IMR-90 (cell line): ENCODE results near the gene NUP210L. TPM values are rescaled to one million over a fixed set of nuclear protein-coding genes. Genes with fewer than 3 reads are reported as not detected.

Experiments used
- ATAC-seq: fragments of 200-7000 bp; cut with Tn5 transposase; 2 replicates; pipeline ENCODE4 v1.9.1; 2020; ENCODE audit warnings: low read depth, mild to moderate bottlenecking, moderate library complexity
- BruUV-seq: library from RNA; stranded (reverse); fragments of 400-500 nt; replicated peaks from 2 replicates; lab custom pipeline; 2021; lab: Mats Ljungman, UMichigan
- CTCF ChIA-PET: fragments of 300-600 bp; formaldehyde crosslinking; extraction: SDS; loops from one replicate; lab custom pipeline; 2021; ENCODE audit warnings: antibody characterized with exemption; lab: Yijun Ruan, JAX
- POLR2A ChIA-PET: fragments of 300-600 bp; sonication (Branson Sonifier 250); formaldehyde crosslinking; loops from one replicate; lab custom pipeline; 2022; ENCODE audit warnings: antibody characterized with exemption; ENCODE audit not compliant: unreplicated experiment; lab: Charles Lee
- DNase-seq: peaks from one replicate; pipeline ENCODE4 v3.0.0; 2013
- H2AFZ ChIP-seq: replicated peaks from 2 replicates; pipeline ENCODE3; 2013; ENCODE audit warnings: low read length, mild to moderate bottlenecking; ENCODE audit not compliant: poor library complexity
- H2AK5ac ChIP-seq: 2 replicates; pipeline ENCODE4 v1.6.1; 2013; ENCODE audit warnings: low read depth, low read length, inconsistent platforms
- H2AK9ac ChIP-seq: replicated peaks from 2 replicates; pipeline ENCODE3; 2013; ENCODE audit warnings: mild to moderate bottlenecking, low read depth, low read length, moderate library complexity; ENCODE audit not compliant: poor library complexity
- H2BK120ac ChIP-seq: 2 replicates; pipeline ENCODE4 v1.6.1; 2013; ENCODE audit warnings: low read depth, low read length, inconsistent platforms
- H2BK15ac ChIP-seq: 3 replicates; pipeline ENCODE4 v1.6.1; 2013; ENCODE audit warnings: low read depth, low read length, inconsistent platforms
- H2BK20ac ChIP-seq: 2 replicates; pipeline ENCODE4 v1.6.1; 2013; ENCODE audit warnings: low read depth, mild to moderate bottlenecking, inconsistent platforms, low read length, moderate library complexity
- H2BK5ac ChIP-seq: 2 replicates; pipeline ENCODE4 v1.6.1; 2013; ENCODE audit warnings: mild to moderate bottlenecking, low read depth, low read length, inconsistent platforms; ENCODE audit not compliant: poor library complexity, severe bottlenecking
- H3K14ac ChIP-seq: replicated peaks from 2 replicates; pipeline ENCODE4 v1.6.1; 2013; ENCODE audit warnings: low read depth, low read length, inconsistent platforms
- H3K18ac ChIP-seq: 2 replicates; pipeline ENCODE4 v1.6.1; 2013; ENCODE audit warnings: low read depth, low read length, control low read depth
- H3K23ac ChIP-seq: 2 replicates; pipeline ENCODE4 v1.6.1; 2013; ENCODE audit warnings: low read depth, low read length, inconsistent platforms
- H3K27ac ChIP-seq: 2 replicates; pipeline ENCODE4 v1.5.1; 2013; ENCODE audit warnings: mild to moderate bottlenecking, control low read depth, low read length; ENCODE audit not compliant: insufficient read depth
- H3K27me3 ChIP-seq: 2 replicates; pipeline ENCODE4 v1.6.1; 2013; ENCODE audit warnings: low read length; ENCODE audit not compliant: control insufficient read depth, insufficient read depth
- H3K36me3 ChIP-seq: 2 replicates; pipeline ENCODE4 v1.6.1; 2013; ENCODE audit warnings: low read length, mixed read lengths; ENCODE audit not compliant: control insufficient read depth, insufficient read depth
- H3K4ac ChIP-seq: 2 replicates; pipeline ENCODE4 v1.6.1; 2013; ENCODE audit warnings: low read depth, low read length, inconsistent platforms
- H3K4me1 ChIP-seq: 2 replicates; pipeline ENCODE4 v1.6.1; 2013; ENCODE audit warnings: low read length, mixed read lengths; ENCODE audit not compliant: control insufficient read depth, insufficient read depth
- H3K4me2 ChIP-seq: 2 replicates; pipeline ENCODE4 v1.6.1; 2013; ENCODE audit warnings: low read depth, mild to moderate bottlenecking, control low read depth, low read length, moderate library complexity
- H3K4me3 ChIP-seq: 2 replicates; pipeline ENCODE4 v1.5.1; 2013; ENCODE audit warnings: low read depth, mild to moderate bottlenecking, control low read depth, low read length, moderate library complexity; ENCODE audit not compliant: insufficient read depth
- H3K56ac ChIP-seq: 2 replicates; pipeline ENCODE4 v1.6.1; 2013; ENCODE audit warnings: low read length, inconsistent platforms; ENCODE audit not compliant: insufficient read depth; ENCODE audit errors: extremely low read depth
- H3K79me1 ChIP-seq, 2 experiments: 2 replicates each; pipeline ENCODE4 v1.6.1; 2013; ENCODE audit warnings: low read length in 2 of 2, inconsistent platforms in 1 of 2, low read depth in 1 of 2
- H3K9ac ChIP-seq: 2 replicates; pipeline ENCODE4 v1.6.1; 2013; ENCODE audit warnings: low read depth, low read length, control low read depth
- H3K9me1 ChIP-seq: 2 replicates; pipeline ENCODE4 v1.6.1; 2013; ENCODE audit warnings: low read length, inconsistent platforms; ENCODE audit not compliant: insufficient read depth
- H3K9me3 ChIP-seq: 2 replicates; pipeline ENCODE4 v1.6.1; 2013; ENCODE audit warnings: low read length; ENCODE audit not compliant: control insufficient read depth, insufficient read depth
- H4K20me1 ChIP-seq: 2 replicates; pipeline ENCODE4 v1.6.1; 2013; ENCODE audit warnings: low read length, inconsistent platforms; ENCODE audit not compliant: insufficient read depth
- H4K5ac ChIP-seq: 2 replicates; pipeline ENCODE4 v1.6.1; 2013; ENCODE audit warnings: mild to moderate bottlenecking, low read depth, low read length, control low read depth
- H4K8ac ChIP-seq, 2 experiments: 2 replicates each; pipeline ENCODE4 v1.6.1; 2013; ENCODE audit warnings: low read depth in 2 of 2, low read length in 2 of 2, control low read depth in 1 of 2, inconsistent platforms in 1 of 2
- H4K91ac ChIP-seq: 2 replicates; pipeline ENCODE4 v1.6.1; 2013; ENCODE audit warnings: low read depth, low read length, inconsistent platforms; ENCODE audit not compliant: insufficient read depth
- BHLHE40 ChIP-seq: fragments of 150-350 bp; IDR thresholded peaks from 2 replicates; pipeline ENCODE4 v1.6.1; 2016; ENCODE audit warnings: mild to moderate bottlenecking, low read depth, low read length
- CEBPB ChIP-seq: IDR thresholded peaks from 2 replicates; pipeline ENCODE4 v1.6.1; 2012; ENCODE audit warnings: low read depth, low read length, improper control_type of control experiment
- RCOR1 ChIP-seq: IDR thresholded peaks from 2 replicates; pipeline ENCODE4 v1.6.1; 2012; ENCODE audit warnings: mild to moderate bottlenecking, low read length, improper control_type of control experiment; ENCODE audit not compliant: insufficient replicate concordance
- RFX5 ChIP-seq: IDR thresholded peaks from 2 replicates; pipeline ENCODE4 v1.8.0; 2012; ENCODE audit warnings: low read depth, mild to moderate bottlenecking, low read length, moderate library complexity
- WGBS, 2 experiments: methylation state at CpG; one replicate each; pipeline versions ENCODE4 v1.1.5 to v1.1.7; 2013; ENCODE audit warnings: missing lambda C conversion rate in 2 of 2; ENCODE audit not compliant: insufficient read length in 1 of 2; ENCODE audit errors: extremely low coverage in 2 of 2; 5-methylcytosine and 5-hydroxymethylcytosine counted together
- dilution Hi-C: fragments of 300-500 bp; cut with HindIII; formaldehyde crosslinking; loops from one replicate; pipeline ENCODE4 v1.14.3; 2018; ENCODE audit warnings: low sequenced_read_pairs; ENCODE audit not compliant: unreplicated experiment
- in situ Hi-C: fragments of 300-500 bp; cut with MboI; formaldehyde crosslinking; loops from 3 replicates; pipeline ENCODE4 v1.14.3; 2019; ENCODE audit warnings: low sequenced_read_pairs, inconsistent platforms, mixed read lengths
- intact Hi-C: fragments of 100-400 bp; cut with micrococcal nuclease; formaldehyde crosslinking; loops from 2 replicates; pipeline ENCODE4 v1.10.0; 2022
- polyA plus RNA-seq, 3 experiments: library from polyadenylated mRNA; depleted of rRNA; stranded (reverse); fragments of >200 nt; gene quantifications; 2 replicates each; pipeline ENCODE4 v1.2.3, GENCODE V29; 2012; ENCODE audit warnings: low replicate concordance in 1 of 3
- total RNA-seq: library from RNA; depleted of rRNA; stranded (reverse); fragments of >200 nt; gene quantifications from 2 replicates; pipeline ENCODE4 v1.2.3, GENCODE V29; 2012

Gene NUP210L
- total and polyA plus RNA-seq, 2 of the 4 experiments (the other 2 are of a cell fraction) = under 0.01 to 0.02 TPM

GRCh38 chr1:154097873-154098272, 57.0 kb downstream of the NUP210L start:
- Histone ChIP-seq H3K9me3 (no peaks in the 10 kb centered on the region; the same call in 1 of the 2 replicates), H3K23ac (no peak overlapping the region), H2AFZ (no peak overlapping the region), H3K36me3 (no peaks in the 10 kb centered on the region), H4K91ac (no peak overlapping the region), H3K27me3 (no peaks in the 10 kb centered on the region; the same call in 1 of the 2 replicates), H3K9ac (no peak overlapping the region), H3K4me2 (no peak overlapping the region), H2AK5ac (no peak overlapping the region), H3K9me1 (no peaks in the 10 kb centered on the region), H2BK20ac (no peak overlapping the region), H3K4ac (no peak overlapping the region), H4K20me1 (no peaks in the 10 kb centered on the region), H2BK5ac (no peak overlapping the region), H4K8ac (no peak overlapping the region), H3K4me1 (no peaks in the 10 kb centered on the region), H2BK15ac (no peak overlapping the region), H2AK9ac (no peak overlapping the region), H3K79me1 (no peaks in the 10 kb centered on the region), H3K14ac (no peak overlapping the region), H3K27ac (no peak overlapping the region), H3K56ac (no peak overlapping the region), H3K18ac (no peak overlapping the region), H2BK120ac (no peak overlapping the region), H3K4me3 (no peak overlapping the region), H4K5ac (no peak overlapping the region)
- CTCF ChIA-PET = no interaction called here
- POLR2A ChIA-PET = no interaction called here
- BruUV-seq = no TSS peak
- intact Hi-C loops = no loop called here
- WGBS, 2 experiments = no CpG with 5 or more reads among the region's 2 CpGs
- in situ Hi-C loops = no loop called here
- no peak for ATAC-seq
- dilution Hi-C loops = no loop called here
- TF ChIP-seq RCOR1 (no peak), RFX5 (no peak), CEBPB (no peak), BHLHE40 (no peak)
- DNase-seq = no peak
